Esophagus (tissue), 2 donors: ENCODE measurements around the gene DRC7. TPM values are rescaled to one million over a fixed set of nuclear protein-coding genes. Genes with fewer than 3 reads are reported as not detected.

Experiments used
- H3K27ac ChIP-seq, 2 donors: one replicate each; pipeline ENCODE4 v1.5.1; 2013; ENCODE audit warnings: low read depth in 2 of 2, mild to moderate bottlenecking in 2 of 2, inconsistent platforms in 1 of 2, low read length in 1 of 2, moderate library complexity in 1 of 2
- H3K27me3 ChIP-seq, 2 donors: one replicate each; pipeline ENCODE4 v1.6.1; 2013; ENCODE audit warnings: low read length in 2 of 2, control low read depth in 1 of 2, mild to moderate bottlenecking in 1 of 2; ENCODE audit not compliant: insufficient read depth in 2 of 2, control insufficient read depth in 1 of 2
- H3K36me3 ChIP-seq, 2 donors: one replicate each; pipeline ENCODE4 v1.6.1; 2013; ENCODE audit warnings: low read length in 1 of 2; ENCODE audit not compliant: control insufficient read depth in 2 of 2, insufficient read depth in 2 of 2
- H3K4me1 ChIP-seq, 2 donors: one replicate each; pipeline ENCODE4 v1.6.1; 2013; ENCODE audit warnings: low read length in 1 of 2; ENCODE audit not compliant: control insufficient read depth in 2 of 2, insufficient read depth in 2 of 2
- H3K4me3 ChIP-seq, 2 donors: one replicate each; pipeline ENCODE4 v1.5.1; 2013; ENCODE audit warnings: low read length in 2 of 2, mild to moderate bottlenecking in 2 of 2, low read depth in 1 of 2, moderate library complexity in 1 of 2
- H3K9me3 ChIP-seq, 2 donors: one replicate each; pipeline ENCODE4 v1.6.1; 2013; ENCODE audit warnings: mild to moderate bottlenecking in 2 of 2, low read depth in 1 of 2, low read length in 1 of 2, moderate library complexity in 1 of 2; ENCODE audit not compliant: control insufficient read depth in 2 of 2, insufficient read depth in 1 of 2
- WGBS, 2 donors: extraction: QIAGEN DNeasy Blood & Tissue Kit; methylation state at CpG; one replicate each; pipeline ENCODE4 v1.1.7; 2013; 5-methylcytosine and 5-hydroxymethylcytosine counted together
- polyA plus RNA-seq, 2 donors: library from polyadenylated mRNA; stranded (reverse); fragments of 200-250 nt; gene quantifications; one replicate each; pipeline ENCODE4 v1.2.3, GENCODE V29; 2013
- donor health status: healthy with polysubstance abuse.
- donor health status: Bipolar disorder and iron deficiency.

Gene DRC7
- polyA plus RNA-seq, 2 donors: not detected

DNA sequence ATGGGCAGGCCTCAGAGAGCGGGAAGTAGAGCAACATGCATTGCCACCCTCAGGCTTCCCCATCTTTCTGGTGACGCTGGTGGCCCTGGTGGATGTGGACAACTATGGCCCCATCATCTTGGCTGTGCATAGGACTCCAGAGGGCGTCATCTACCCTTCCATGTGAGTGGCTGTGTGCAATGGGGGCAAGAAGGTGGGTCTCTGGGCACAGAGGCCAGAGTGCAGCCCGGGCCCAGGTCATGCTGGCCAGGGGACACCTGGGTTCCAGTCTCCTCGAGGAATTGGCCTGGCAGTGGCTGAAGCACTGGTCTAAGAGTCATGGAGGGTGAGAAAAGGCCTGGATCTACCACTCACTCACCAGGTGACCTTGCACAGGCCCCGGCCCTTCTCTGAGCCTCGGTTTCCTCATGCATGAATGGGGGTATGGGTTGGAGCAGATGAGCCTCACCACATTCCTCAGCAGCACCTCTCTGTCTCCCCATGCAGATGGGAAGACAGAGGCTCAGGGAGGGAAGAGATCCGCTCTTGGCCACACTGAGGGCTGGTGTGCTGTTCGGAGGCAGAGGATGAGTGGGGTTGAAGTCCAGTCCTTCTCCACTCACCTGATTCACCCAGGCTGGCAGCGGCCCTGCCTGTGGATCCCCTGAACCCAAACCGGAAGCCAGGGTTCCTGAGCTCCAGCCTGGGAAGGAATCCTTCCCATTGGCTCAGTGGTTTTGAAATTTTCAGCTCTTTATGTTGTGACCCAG is 33.7 kb upstream of the DRC7 start:
- Histone ChIP-seq H3K4me1 (no peaks in the 10 kb centered on the region), H3K36me3 (peaks cover 13 to 57% of the 10 kb centered on the region in 2 donors), H3K27me3 (no peaks in the 10 kb centered on the region), H3K4me3 (no peak overlapping the region), H3K27ac (no peak overlapping the region), H3K9me3 (no peaks in the 10 kb centered on the region)
- WGBS, 2 donors: 86 to 90% methylated on average over 11 of the region's 11 CpGs

DNA sequence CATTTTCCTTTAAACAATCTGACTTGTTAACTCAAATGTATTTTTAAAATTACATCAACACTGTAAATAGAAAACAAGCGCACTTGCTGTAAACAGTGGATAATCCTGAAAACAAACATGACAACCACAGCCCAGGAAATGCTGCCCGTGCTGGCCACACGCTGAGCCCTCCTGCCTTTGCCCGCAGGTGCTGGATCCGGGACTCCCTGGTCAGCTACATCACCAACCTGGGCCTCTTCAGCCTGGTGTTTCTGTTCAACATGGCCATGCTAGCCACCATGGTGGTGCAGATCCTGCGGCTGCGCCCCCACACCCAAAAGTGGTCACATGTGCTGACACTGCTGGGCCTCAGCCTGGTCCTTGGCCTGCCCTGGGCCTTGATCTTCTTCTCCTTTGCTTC is 33.1 kb upstream of the DRC7 start:
- peaks cover 13 to 55% of the 10 kb centered on the region in 2 donors for H3K36me3 ChIP-seq
- no peak overlapping the region for H3K27ac ChIP-seq
- no peaks in the 10 kb centered on the region for H3K9me3 ChIP-seq
- 79% methylated on average over 7 of the region's 7 CpGs for WGBS, 2 donors
- H3K4me3 ChIP-seq: no peak overlapping the region
- H3K4me1 ChIP-seq: no peaks in the 10 kb centered on the region
- H3K27me3 ChIP-seq: no peaks in the 10 kb centered on the region

GRCh38 chr16:57661936-57662906 is 32.4 kb upstream of the DRC7 start:
- H3K9me3 ChIP-seq: no peaks in the 10 kb centered on the region
- H3K4me1 ChIP-seq: no peaks in the 10 kb centered on the region
- no peak overlapping the region for H3K27ac ChIP-seq
- H3K27me3 ChIP-seq: no peaks in the 10 kb centered on the region
- H3K4me3 ChIP-seq: no peak overlapping the region
- 87 to 91% methylated on average over 20 of the region's 20 CpGs for WGBS, 2 donors
- peaks cover 13 to 52% of the 10 kb centered on the region in 2 donors for H3K36me3 ChIP-seq

- Histone ChIP-seq H3K4me3 (no peak overlapping the region), H3K9me3 (no peaks in the 10 kb centered on the region), H3K4me1 (no peaks in the 10 kb centered on the region), H3K27ac (no peak overlapping the region), H3K27me3 (no peaks in the 10 kb centered on the region), H3K36me3 (peaks cover 9 to 46% of the 10 kb centered on the region in 2 donors)
- 84 to 87% methylated on average over 21 of the region's 21 CpGs for WGBS, 2 donors
These were observed 31.2 kb upstream of the DRC7 start for GRCh38 chr16:57663436-57663835.

GRCh38 chr16:57663917-57664661 is 30.5 kb upstream of the DRC7 start:
- H3K27me3 ChIP-seq: no peaks in the 10 kb centered on the region
- peaks cover 8 to 40% of the 10 kb centered on the region in 2 donors for H3K36me3 ChIP-seq
- H3K27ac ChIP-seq: no peak overlapping the region
- H3K9me3 ChIP-seq: no peaks in the 10 kb centered on the region
- no peaks in the 10 kb centered on the region for H3K4me1 ChIP-seq
- 73 to 83% methylated on average over 15 of the region's 15 CpGs for WGBS, 2 donors
- H3K4me3 ChIP-seq: no peak overlapping the region

DNA sequence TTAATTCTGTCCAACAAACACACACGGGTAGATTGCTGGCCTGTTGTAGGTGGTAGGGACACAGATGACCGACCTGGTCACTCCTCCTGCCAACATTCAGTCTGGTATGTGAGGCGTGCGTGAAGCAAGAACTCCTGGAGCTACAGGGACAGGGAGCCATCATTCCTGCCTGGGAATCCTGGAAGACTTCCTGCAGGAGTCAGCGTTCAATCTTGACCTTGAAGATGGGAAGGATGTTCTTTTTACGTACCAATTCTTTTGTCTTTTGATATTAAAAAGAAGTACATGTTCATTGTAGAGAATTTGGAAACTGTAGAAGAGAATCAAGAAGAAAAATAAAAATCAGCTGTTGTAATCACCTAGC is 30.0 kb upstream of the DRC7 start:
- H3K36me3 ChIP-seq: peaks cover 6 to 34% of the 10 kb centered on the region in 2 donors
- no peak overlapping the region for H3K4me3 ChIP-seq
- no peaks in the 10 kb centered on the region for H3K9me3 ChIP-seq
- no peak overlapping the region for H3K27ac ChIP-seq
- WGBS, 2 donors: 82 to 84% methylated on average over 6 of the region's 6 CpGs
- no peaks in the 10 kb centered on the region for H3K27me3 ChIP-seq
- H3K4me1 ChIP-seq: no peaks in the 10 kb centered on the region

DNA sequence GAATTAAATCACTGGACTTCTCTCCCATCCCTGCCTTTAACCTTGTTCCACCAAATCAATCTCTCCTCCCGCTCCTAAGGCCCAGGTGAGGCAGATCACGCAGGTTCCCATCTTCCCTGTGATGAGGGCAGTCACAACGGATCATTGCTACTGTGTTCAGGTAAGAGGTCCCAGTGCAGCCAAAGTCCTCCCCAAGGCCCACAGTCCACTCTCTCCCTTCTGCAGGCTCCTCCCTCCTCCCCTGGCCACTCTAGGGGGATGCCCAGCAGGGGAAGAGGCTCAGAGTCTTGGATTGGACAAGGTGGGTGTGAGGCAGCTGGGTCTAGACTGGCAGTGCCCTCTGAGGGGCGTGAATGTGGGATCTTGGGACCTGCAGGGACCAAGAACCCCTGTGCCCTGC is 29.1 kb upstream of the DRC7 start:
- 57 to 89% methylated on average over 3 to 4 of the region's 4 CpGs for WGBS, 2 donors
- Histone ChIP-seq H3K27ac (no peak overlapping the region), H3K36me3 (peaks cover 4 to 28% of the 10 kb centered on the region in 2 donors)

DNA sequence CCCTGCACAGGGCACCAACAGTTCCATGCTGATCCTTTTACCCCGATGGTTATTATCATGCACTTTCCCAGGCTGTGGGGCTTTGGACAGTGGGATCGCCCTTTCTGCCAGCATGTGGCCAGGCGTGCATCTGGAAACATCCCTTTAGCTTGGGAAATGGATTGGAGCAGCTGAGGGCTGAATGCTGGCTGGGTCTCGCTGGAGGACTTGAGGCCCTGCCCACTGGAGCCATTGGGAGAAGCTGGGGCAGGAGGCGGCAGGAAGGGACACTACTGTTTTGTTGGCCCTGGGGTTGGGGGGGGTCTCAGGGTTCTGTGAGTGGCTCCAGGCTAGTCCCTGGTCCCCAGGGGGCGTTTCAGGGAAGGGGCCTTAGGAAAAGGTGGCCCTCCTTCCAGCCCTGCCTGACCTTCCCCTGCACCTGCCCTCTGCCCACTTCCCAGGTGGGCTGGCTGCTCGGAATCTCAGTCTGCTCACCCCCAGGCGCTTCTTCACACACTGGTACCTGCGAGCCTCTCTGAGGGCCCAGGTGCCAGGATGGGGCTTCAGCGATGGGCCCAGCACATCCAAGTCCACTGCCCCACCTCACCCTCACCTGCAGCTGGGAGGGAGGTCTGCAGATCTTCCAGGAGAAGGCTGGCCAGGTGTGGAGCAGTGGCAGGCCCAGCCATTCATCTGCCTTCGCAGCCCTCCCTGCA is 28.1 kb upstream of the DRC7 start:
- Histone ChIP-seq H3K27ac (no peak overlapping the region), H3K27me3 (no peaks in the 10 kb centered on the region), H3K4me1 (no peaks in the 10 kb centered on the region), H3K36me3 (peaks cover 0 to 22% of the 10 kb centered on the region in 2 donors), H3K9me3 (no peaks in the 10 kb centered on the region), H3K4me3 (no peak overlapping the region)
- 78 to 83% methylated on average over 10 to 11 of the region's 11 CpGs for WGBS, 2 donors

More for the DNA sequence above, 29.1 kb upstream of the DRC7 start:
- Histone ChIP-seq H3K27me3 (no peaks in the 10 kb centered on the region), H3K4me3 (no peak overlapping the region), H3K4me1 (no peaks in the 10 kb centered on the region), H3K9me3 (no peaks in the 10 kb centered on the region)

DNA sequence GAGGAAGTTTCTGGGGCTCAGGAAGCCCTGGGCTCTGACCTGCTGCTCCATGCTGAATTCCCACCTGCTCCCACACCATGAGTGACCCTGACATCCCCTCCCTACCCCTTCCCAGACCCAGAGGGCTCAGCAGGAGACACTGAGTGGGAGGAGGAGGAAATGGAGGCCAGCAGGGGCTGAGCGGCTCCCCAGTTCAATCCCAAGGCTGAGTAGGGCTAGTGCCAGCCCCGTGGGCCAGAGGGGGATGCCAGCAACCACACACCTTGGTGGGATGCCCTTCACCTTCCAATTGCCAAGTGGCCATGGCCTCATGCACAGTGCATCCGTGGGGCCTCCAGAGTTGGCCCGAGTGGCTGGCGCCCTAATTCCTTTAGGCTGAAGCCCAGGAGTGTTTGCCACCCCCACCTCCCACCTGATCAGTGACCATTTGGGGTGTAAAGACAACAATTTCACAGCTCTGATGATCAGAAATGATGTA is 27.5 kb upstream of the DRC7 start:
- H3K9me3 ChIP-seq: no peaks in the 10 kb centered on the region
- WGBS, 2 donors: 68 to 72% methylated on average over 5 of the region's 5 CpGs
- no peaks in the 10 kb centered on the region for H3K27me3 ChIP-seq
- no peaks in the 10 kb centered on the region for H3K4me1 ChIP-seq
- no peak overlapping the region for H3K27ac ChIP-seq
- H3K4me3 ChIP-seq: no peak overlapping the region
- peaks cover 0 to 16% of the 10 kb centered on the region in 2 donors for H3K36me3 ChIP-seq
